GM18520 (cell line): ENCODE measurements around the gene IL26.
A peak's percentile ranks its signal among the peaks of the same experiment; 100 is the strongest.

ENCODE experiments used
- ATAC-seq: cut with Tn5 transposase; IDR thresholded peaks from one replicate; pipeline ENCODE4 v1.9.1; 2021; ENCODE audit not compliant: unreplicated experiment

The IL26 gene, protein sequence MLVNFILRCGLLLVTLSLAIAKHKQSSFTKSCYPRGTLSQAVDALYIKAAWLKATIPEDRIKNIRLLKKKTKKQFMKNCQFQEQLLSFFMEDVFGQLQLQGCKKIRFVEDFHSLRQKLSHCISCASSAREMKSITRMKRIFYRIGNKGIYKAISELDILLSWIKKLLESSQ

GRCh38 chr12:68225576-68226476 is at the start of gene IL26:
TSS of gene IL26 (minus strand) at chr12:68225810. CDS start at chr12:68225756, 54 bp downstream.
- no peak for ATAC-seq

- ATAC-seq = no peak
Observed at GRCh38 chr12:68272732-68273131, 47.1 kb upstream of the IL26 start.

DNA sequence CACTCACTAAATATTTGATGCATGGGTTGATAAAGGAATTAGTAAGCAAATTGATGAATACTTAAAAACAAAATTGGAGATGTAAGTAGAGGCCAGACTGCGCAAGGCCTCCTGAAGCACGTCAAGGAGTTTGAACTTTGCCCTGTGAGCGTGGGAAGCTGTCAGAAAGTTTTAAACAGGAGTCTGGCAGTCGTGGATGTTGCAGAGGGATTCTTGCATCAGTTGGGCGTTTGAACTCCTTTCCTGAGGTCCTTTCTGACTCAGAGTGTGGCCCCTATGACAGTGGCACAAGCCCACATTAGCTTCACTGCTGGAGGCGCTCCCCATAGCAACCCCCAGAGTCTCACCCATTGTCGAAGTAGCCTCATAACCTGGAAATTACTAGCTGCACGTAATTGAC is 45.7 kb upstream of the IL26 start:
- ATAC-seq = no peak

GRCh38 chr12:68270358-68270757 is 44.7 kb upstream of the IL26 start:
- ATAC-seq = no peak

DNA sequence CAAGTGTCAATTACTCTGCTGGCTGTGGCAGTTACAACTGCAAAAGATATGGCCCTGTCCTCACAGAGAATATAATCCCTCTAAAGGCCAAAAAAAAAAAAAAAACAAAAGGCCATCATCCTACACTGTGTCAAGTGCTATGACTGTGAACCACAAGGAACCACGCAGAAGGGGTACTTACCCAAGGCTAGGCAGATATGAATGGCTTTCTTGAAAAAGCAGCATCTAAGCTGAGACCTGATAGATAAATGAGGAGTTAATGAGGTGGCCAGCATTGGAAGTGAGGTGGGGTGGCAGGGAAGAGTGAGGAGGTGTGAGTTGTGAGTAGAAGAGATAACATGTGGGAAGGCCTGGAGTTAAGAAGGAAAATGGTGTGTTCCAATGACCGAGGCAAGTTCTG is 44.2 kb upstream of the IL26 start:
- ATAC-seq = no peak

GRCh38 chr12:68268967-68269366 is 43.4 kb upstream of the IL26 start:
- ATAC-seq = no peak

DNA sequence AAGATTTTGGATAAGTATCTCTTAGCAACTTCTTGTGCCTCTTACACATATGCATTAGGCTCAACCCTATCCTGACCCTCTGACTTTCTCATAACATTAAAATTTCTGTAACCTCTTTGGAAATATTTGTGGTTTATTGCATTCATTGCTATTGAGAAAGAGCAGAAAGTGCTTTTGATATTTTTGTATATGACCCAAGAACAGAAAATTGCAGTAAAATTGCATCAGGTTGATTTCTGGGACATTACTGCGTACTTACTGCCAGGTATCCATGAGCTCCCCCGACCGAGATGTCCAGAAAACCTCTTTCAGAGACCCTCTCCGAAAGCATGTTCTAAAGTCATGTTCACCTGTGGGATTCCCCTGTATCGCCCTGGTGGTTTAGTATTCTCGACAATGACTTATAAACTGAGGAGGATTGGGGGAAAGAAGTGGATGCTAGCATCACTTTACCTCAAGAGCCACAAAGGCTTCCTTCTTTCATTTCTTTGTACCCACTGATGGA is 42.3 kb upstream of the IL26 start:
- no peak for ATAC-seq

DNA sequence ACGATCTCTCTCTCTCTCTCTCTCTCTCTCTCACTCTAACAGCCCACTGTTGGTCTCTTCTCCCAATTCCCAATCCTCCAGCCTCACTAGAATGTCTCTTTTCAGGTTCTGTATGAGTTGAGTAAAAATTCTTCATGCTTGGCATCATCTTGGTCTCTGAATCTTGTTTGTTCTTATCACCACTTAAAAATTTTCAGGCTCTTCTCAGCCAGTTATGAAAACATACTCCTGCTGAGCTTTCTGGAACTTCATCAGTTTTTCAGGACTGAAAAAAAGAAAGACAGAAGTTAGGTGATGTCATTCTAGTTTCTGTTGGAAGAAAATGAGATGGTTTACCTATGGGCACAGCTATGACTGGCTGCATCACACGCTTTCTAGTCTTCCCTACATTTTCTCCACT is 39.2 kb upstream of the IL26 start:
- no peak for ATAC-seq

- ATAC-seq = no peak
Observed at GRCh38 chr12:68264158-68264855, 38.7 kb upstream of the IL26 start.

- no peak for ATAC-seq
Observed at GRCh38 chr12:68263366-68263765, 37.8 kb upstream of the IL26 start.

DNA sequence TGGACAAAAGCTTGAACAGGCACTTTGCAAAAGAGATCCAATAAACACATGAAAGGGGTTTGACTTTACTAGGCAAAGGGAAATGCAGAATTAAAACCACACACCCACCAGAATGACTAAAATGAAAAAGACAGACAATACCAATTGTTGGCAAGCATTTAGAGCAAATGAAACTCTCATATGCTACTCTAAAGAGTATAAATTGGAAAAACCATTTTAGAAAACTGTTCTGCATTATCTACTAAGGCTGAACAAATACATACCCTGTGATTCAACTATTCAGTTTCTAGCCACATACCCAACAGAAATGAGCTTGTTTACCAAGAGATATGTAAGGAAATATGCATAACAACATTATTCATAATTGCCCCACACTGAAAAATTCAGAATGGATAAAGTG is 36.3 kb upstream of the IL26 start:
- ATAC-seq = no peak

- ATAC-seq = no peak
Observed at GRCh38 chr12:68260153-68260552, 34.5 kb upstream of the IL26 start.

GRCh38 chr12:68259318-68259940 is 33.8 kb upstream of the IL26 start:
- ATAC-seq = peak; percentile 46

DNA sequence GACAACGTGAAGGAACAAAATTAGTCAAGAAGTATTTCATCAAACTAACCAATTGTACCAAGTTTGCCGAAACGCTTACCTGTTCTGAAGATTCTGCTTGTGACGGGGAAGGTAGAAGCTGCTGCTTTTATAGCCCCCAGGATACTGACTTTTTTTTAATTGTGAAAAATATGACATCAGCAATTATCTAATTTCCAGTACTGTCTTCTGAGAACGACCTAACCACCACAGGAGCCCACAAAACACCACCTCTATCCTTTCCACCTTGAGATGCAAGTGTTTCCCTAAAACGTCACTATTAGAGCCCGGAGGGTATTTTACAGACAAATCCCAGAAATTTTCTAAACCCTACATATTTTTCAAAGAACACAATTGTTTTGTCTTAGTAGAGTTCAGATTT is 27.9 kb upstream of the IL26 start, which contains the start of gene IL22:
TSS of gene IL22 (minus strand) at position 101 of the 400 bp plus-strand sequence. CDS start 156 bp downstream, outside the sequence.
- no peak for ATAC-seq

GRCh38 chr12:68252077-68252476 is 26.5 kb upstream of the IL26 start:
- no peak for ATAC-seq

GRCh38 chr12:68250454-68250853 is 24.8 kb upstream of the IL26 start:
- ATAC-seq = no peak

DNA sequence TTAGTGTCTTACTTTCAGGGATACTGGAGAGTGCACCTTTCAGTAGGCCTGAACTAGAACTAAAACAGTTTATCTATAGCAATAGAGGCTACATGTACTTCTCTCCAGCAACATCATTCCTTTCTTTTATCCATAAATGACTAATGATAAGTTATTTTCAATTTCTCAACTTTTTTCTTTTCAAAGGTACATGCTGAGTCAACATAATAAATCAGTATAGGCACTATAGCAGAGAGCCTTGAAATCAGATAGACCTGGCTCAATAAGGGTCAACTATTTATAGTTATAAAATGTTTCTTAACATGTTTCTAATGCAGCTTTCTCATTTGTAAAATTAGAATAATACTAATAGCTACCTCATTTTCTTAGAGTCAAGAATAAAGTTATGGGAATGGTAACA is 22.2 kb upstream of the IL26 start:
- ATAC-seq = no peak

GRCh38 chr12:68246350-68246749 is 20.7 kb upstream of the IL26 start:
- no peak for ATAC-seq

DNA sequence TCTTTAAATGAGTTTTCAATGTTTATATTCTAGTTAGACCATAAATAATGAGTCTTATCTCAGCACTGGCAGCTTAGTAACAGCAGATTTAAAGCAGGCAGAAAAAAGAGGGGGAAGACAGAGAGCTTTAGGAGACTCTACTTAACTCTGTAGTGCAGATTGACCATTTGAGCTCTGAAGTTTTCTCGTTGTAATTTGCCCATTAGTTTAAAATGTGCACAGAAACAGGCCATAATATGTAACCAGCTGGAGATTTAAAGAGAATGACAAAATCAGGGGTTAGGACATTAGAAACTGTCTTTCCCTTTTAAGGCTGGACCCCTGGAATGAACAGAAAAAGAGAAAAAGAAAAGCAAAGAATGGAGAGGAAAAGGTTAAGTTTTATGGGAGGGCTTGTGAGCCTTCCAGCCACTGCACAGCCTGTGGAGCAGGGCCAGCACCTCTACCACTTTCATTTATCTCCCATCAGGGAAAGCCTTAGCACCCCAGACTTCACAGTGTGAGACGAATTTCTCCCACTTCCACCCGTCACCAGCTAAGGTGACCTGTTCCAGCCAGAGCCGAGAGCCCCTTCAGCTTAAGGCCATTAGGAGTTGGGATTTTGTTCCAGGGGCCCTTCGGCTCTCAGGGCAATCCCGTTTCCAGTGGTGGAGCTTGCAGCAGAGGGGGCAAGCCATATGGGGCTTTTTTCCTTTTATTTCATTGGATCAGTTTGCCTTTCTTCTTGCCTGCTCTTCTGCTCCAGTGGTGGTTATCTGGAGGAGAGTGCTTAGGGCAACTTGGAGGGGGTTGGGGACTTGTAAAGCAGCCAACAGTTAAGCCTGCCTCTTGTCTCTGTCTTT is 19.8 kb upstream of the IL26 start:
- ATAC-seq = no peak

GRCh38 chr12:68242777-68243176 is 17.2 kb upstream of the IL26 start:
- no peak for ATAC-seq
